Endothelial cell (in vitro differentiated cells): Measurements from ENCODE around the gene LSM2. TPM values are rescaled to one million over a fixed set of nuclear protein-coding genes. Genes with fewer than 3 reads are reported as not detected.

Experiments
- DNase-seq: peaks from one replicate; pipeline ENCODE4 v3.0.0; 2021; ENCODE audit warnings: low spot score
- H3K27ac Mint-ChIP-seq: one replicate; pipeline ENCODE4 v1.8.0; 2021; ENCODE audit warnings: mixed read lengths, inconsistent platforms; ENCODE audit not compliant: unreplicated experiment
- H3K27me3 Mint-ChIP-seq: one replicate; pipeline ENCODE4 v1.8.0; 2021; ENCODE audit warnings: mild to moderate bottlenecking, moderate library complexity, mixed read lengths, inconsistent platforms; ENCODE audit not compliant: unreplicated experiment
- H3K36me3 Mint-ChIP-seq: one replicate; pipeline ENCODE4 v1.8.0; 2021; ENCODE audit warnings: mild to moderate bottlenecking, low read depth, mixed read lengths, inconsistent platforms; ENCODE audit not compliant: unreplicated experiment
- H3K4me1 Mint-ChIP-seq: one replicate; pipeline ENCODE4 v1.8.0; 2021; ENCODE audit warnings: mild to moderate bottlenecking, mixed read lengths, inconsistent platforms; ENCODE audit not compliant: unreplicated experiment
- H3K4me3 Mint-ChIP-seq: one replicate; pipeline ENCODE4 v1.8.0; 2021; ENCODE audit warnings: mild to moderate bottlenecking, mixed read lengths, inconsistent platforms; ENCODE audit not compliant: unreplicated experiment
- H3K9me3 Mint-ChIP-seq: one replicate; pipeline ENCODE4 v1.8.0; 2021; ENCODE audit warnings: mixed read lengths, inconsistent platforms; ENCODE audit not compliant: unreplicated experiment
- CTCF ChIP-seq: fragments of 200-600 bp; sonication (generic); IDR thresholded peaks from one replicate; pipeline ENCODE4 v1.5.0; 2021; ENCODE audit warnings: antibody characterized with exemption; ENCODE audit not compliant: unreplicated experiment
- total RNA-seq: library from RNA; stranded (reverse); fragmentation: NEBNext Ultra II Directional; extraction: Animal tissue kit (Norgen Biotek cat#: 25700); gene quantifications from one replicate; pipeline ENCODE4 v1.2.1, GENCODE V29; 2021; ENCODE audit not compliant: unreplicated experiment

LSM2 gene
- total RNA-seq, 1 donor from 2014 or later: 57.1 TPM

GRCh38 chr6:31830886-31831335, 24.1 kb upstream of the LSM2 start:
- H3K36me3 Mint-ChIP-seq: no peaks in the 10 kb centered on the region

GRCh38 chr6:31829633-31830283, 23.0 kb upstream of the LSM2 start:
- H3K9me3 Mint-ChIP-seq: no peaks in the 10 kb centered on the region
- peak overlapping the region; percentile 51 for H3K27ac Mint-ChIP-seq
- no peaks in the 10 kb centered on the region for H3K36me3 Mint-ChIP-seq
- H3K4me1 Mint-ChIP-seq: peaks cover 17% of the 10 kb centered on the region
- H3K4me3 Mint-ChIP-seq: peak overlapping the region; percentile 91
- DNase-seq: no peak
- peaks cover 3% of the 10 kb centered on the region for H3K27me3 Mint-ChIP-seq
- TF ChIP-seq CTCF: no peak

More at GRCh38 chr6:31830886-31831335, 24.1 kb upstream of the LSM2 start:
- Mint-ChIP-seq H3K27me3 (peaks cover 3% of the 10 kb centered on the region), H3K27ac (no peak overlapping the region), H3K9me3 (no peaks in the 10 kb centered on the region), H3K4me3 (peak overlapping the region; percentile 91), H3K4me1 (peaks cover 7% of the 10 kb centered on the region)
- no peak for DNase-seq
- no peak for TF ChIP-seq CTCF

- H3K27ac Mint-ChIP-seq: peak within 1 kb of the TSS; percentile 96
- H3K27me3 Mint-ChIP-seq: peaks cover 3% of the 10 kb centered on the region
- no peak for TF ChIP-seq CTCF
- H3K36me3 Mint-ChIP-seq: no peaks in the 10 kb centered on the region
- DNase-seq: peak; percentile 87
- peak within 1 kb of the TSS; percentile 92 for H3K4me3 Mint-ChIP-seq
- peaks cover 20% of the 10 kb centered on the region for H3K4me1 Mint-ChIP-seq
- H3K9me3 Mint-ChIP-seq: no peaks in the 10 kb centered on the region
These were observed 20.7 kb upstream of the LSM2 start, which contains the start of gene HSPA1B for GRCh38 chr6:31827286-31828079. TSS of gene HSPA1B (plus strand) at chr6:31827738. CDS start at chr6:31827951, 213 bp downstream.

- peaks cover 24% of the 10 kb centered on the region for H3K4me1 Mint-ChIP-seq
- peak overlapping the region; percentile 96 for H3K27ac Mint-ChIP-seq
- no peaks in the 10 kb centered on the region for H3K36me3 Mint-ChIP-seq
- peak; percentile 22 for DNase-seq
- H3K9me3 Mint-ChIP-seq: no peaks in the 10 kb centered on the region
- peak overlapping the region; percentile 92 for H3K4me3 Mint-ChIP-seq
- H3K27me3 Mint-ChIP-seq: peaks cover 4% of the 10 kb centered on the region
- TF ChIP-seq CTCF: no peak
These were observed 20.1 kb upstream of the LSM2 start for GRCh38 chr6:31826793-31827285.
